ENCODE results near the gene TLR6.

TLR6 gene

DNA sequence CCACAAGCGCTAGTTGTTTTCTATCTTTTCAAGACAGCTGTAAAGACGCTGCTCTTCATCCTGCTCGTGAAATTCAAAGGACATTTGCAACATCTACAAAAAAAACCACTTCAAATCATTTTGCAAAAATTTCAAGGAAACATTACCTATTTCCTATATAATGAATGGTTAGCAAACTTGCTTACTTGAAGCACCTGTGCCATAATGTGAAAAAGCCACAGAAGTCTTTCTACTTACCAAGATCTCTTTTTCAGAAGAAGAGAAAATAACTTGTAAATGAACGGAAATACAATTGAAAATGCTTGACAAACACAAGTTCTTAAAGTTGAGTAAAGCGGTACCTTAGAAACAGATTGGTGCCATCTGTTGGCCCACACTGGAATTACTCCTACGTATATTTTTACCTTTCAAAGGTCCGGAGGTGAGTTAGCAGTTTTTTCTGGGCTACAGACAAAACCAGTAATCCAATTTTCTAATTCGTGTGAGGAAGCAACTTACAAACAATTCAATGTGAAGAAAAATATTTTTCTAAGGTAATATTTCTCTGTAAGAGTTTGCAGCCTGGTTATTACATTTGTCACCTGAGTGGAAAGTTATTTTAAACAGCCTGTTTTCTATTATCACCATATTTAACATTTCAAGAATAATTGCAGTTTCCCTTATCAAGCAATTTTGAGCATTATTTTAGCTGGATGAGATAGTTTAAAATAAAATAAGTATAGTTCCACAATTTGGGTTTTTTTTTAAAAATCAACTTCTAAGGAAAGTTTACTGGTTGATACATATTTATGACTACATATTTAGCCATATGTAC, at the start of gene TLR6:
TSS of gene TLR6 (minus strand) at position 294 of the 814 bp plus-strand sequence. CDS start 27,344 bp downstream, outside the sequence.
- peak; percentile 93 for DNase-seq

DNA sequence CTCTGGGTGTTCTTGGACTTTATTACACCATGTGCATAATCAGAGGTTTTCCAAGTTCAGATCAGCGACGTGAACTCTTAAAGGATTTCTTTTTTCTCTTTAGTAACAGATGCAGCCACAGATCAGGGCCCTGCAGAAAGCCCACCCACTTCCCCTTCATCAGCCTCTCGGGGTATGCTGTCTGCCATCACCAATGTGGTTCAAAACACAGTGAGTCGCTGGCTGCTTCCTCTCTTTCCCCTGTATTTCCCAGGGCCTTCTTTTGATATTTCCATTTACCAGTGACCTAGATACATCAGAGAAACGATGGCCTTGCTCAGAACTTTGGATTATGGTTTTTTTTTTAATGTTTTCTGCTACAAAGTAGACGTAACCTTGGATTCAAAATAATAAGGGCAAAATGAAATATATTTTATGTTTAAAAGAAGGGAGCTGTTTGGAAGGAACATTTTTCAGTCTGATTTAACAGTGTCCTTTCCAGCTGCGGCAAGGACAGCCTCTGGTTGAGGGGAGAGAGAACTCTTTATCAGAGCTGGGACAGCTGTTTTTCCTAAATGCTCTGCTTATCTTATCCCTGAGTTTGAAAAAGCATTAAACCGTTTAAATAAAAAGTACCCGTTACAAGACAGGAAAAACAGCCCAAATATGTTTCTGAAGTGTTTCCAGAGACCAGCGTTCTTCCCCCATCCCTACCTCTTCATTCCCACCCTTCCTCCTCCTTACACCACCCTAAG, 49.2 kb upstream of the TLR6 start:
- DNase-seq = peak; percentile 63

- no peak for DNase-seq
Measured at GRCh38 chr4:38904682-38905081, 48.1 kb upstream of the TLR6 start.

- no peak for DNase-seq
Measured at GRCh38 chr4:38904090-38904666, 47.6 kb upstream of the TLR6 start.

DNA sequence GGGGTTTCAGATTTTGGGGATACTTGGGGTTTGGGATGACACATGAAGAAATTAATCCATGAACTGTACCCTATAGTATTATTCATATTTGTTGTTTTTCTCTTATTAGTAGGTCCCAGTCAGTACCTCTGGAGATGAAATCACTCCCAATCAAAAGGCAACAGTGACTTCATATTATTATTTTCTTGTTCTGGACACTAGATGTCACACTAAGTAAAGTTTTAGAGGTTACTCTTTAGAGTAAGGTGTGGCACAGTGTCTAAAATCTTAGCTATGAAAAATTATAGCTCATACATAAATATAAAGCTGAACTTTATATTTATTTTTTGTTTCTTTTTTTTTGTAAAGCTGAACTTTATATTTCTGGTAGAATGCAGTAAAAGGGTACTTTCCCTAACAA, 46.1 kb upstream of the TLR6 start:
- DNase-seq = peak; percentile 74

- DNase-seq = no peak
Measured at GRCh38 chr4:38902221-38902620, 45.6 kb upstream of the TLR6 start.

- no peak for DNase-seq
Measured at GRCh38 chr4:38898245-38898644, 41.6 kb upstream of the TLR6 start.

- no peak for DNase-seq
Measured at GRCh38 chr4:38896940-38897339, 40.3 kb upstream of the TLR6 start.

DNA sequence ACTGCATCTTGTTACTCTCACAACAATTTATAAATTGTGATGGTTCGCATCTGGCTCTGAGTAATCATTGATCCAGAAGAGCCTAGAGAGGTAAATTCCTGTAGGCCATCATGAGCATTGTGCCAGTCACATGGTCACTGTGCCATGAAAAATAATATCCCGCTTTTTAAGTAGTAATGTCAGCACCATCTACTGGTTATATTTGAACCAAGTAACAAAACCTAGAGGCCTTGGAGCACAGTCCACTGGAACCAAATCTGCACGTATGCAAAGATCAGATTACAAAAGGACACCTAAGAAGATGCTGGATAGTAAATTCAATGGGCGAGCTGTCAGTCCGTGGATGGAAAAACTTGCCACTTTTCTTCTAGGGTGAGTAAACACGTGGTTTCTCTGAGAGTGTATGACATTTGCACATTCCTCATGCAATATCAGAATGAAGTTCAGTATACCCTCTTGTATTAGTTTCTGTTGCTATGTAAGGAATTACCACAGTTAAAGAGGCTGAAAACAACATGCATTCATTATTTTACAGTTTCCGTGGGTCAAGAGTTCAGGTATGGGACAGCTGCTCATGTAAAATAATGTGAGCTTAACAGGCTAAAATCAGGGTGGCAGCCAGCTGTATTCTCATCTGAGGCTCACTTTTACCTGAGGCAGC, 37.8 kb upstream of the TLR6 start:
- DNase-seq = no peak

DNA sequence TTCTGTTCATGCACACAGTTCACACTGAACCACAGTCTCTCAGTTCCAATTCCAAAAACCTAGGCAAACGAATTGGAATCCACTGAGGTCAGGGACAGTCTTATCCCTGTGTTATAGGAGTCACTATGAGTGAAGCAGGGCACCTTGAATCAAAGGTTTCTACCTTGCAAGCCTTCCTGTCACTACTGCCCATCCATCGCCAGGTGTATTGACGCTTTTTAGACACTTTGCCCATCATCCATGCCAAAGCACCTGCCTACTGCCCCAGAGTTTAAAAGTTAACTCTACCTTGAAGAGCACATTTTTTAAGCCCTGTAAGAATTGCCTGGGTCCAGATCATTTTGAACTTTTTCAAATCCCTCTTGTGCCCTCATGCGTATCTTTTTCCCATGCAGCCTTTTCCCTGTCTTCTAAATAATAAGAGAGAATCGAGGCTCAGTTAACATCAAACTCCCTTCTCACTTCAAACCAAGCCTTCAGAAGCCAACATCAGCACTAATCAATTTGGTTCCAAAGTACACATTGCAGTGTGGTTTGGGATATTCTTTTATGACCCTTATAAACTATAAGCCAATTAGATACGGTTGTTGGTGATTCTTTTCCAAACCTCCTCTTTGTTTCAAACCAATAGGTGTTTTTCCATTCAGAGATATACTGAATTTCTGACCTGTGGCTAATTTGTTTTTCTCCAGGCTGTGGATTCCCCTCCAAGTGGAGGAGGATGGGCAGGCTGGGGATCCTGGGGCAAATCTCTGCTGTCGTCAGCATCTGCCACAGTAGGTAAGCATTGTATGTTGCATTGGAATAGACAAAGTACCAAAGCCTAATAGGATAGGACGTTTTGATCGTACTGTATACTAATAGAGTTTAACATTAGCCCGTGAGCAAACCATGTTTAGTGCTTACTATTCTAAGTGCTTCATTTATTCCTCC, 34.7 kb upstream of the TLR6 start:
- no peak for DNase-seq

- peak; percentile 66 for DNase-seq
Measured at GRCh38 chr4:38889143-38889542, 32.5 kb upstream of the TLR6 start.

GRCh38 chr4:38884254-38884653, 27.6 kb upstream of the TLR6 start:
- DNase-seq = no peak

DNA sequence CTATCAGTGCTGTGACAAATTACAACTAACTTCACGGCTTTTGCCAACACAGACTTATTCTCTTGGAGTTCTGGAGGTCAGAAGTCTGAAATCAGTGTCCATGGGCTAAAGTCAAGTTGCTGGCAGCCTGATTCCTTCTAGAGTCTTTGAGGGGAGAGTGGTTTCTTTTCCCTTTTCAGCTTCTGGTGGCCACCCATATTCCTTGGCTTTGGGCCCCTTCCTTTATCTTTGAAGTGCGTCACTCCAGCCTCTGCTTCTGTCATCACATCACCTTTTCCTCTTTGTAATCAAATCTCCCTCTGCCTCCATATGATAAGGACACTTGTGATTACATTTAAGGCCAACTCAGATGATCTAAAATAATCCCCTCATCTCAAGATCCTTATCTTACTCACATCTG, 20.0 kb upstream of the TLR6 start:
- DNase-seq = no peak

- peak; percentile 26 for DNase-seq
Measured at GRCh38 chr4:38873290-38873944, 16.8 kb upstream of the TLR6 start.

DNA sequence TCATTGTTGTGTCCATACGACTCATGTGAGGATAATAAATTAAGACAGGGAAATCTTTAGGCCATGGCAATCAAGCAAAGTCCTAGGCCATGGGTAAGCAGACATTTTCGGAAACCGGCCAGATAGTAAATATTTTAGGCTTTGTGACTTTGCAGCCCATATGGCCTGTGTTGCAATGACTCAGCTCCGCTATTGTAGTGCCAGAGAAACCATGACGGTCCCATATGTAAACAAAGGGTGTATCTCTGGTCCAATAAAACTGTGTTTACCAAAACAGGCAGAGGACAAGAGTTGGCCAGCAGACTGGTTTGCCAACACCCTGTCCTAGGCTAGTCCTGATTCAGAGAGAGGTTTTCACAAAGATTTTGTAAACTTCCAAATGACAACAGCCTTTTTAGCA, 16.0 kb upstream of the TLR6 start:
- DNase-seq = no peak

DNA sequence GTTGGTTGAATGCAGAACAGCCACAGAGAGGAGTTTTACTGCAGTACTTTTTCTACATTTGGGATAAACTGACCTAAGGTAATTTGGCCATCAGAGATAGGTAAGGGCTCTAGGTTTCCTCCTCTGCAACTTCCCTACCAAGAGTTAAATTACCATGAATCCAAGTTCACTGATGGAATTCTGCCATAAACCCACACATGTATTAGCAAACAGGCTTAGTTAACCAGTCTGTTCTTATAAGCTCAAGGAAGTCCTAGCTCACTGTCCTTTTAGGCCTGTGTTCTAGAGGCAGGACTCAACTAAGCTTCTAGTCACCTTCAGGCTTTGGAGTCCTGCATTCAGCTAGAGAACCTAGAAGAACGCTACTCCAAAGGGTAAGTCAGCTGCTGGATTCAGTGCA, 15.0 kb upstream of the TLR6 start:
- DNase-seq = no peak

GRCh38 chr4:38870098-38870808, 13.6 kb upstream of the TLR6 start:
- no peak for DNase-seq

- DNase-seq = no peak
Measured at GRCh38 chr4:38869511-38869910, 12.9 kb upstream of the TLR6 start.

DNA sequence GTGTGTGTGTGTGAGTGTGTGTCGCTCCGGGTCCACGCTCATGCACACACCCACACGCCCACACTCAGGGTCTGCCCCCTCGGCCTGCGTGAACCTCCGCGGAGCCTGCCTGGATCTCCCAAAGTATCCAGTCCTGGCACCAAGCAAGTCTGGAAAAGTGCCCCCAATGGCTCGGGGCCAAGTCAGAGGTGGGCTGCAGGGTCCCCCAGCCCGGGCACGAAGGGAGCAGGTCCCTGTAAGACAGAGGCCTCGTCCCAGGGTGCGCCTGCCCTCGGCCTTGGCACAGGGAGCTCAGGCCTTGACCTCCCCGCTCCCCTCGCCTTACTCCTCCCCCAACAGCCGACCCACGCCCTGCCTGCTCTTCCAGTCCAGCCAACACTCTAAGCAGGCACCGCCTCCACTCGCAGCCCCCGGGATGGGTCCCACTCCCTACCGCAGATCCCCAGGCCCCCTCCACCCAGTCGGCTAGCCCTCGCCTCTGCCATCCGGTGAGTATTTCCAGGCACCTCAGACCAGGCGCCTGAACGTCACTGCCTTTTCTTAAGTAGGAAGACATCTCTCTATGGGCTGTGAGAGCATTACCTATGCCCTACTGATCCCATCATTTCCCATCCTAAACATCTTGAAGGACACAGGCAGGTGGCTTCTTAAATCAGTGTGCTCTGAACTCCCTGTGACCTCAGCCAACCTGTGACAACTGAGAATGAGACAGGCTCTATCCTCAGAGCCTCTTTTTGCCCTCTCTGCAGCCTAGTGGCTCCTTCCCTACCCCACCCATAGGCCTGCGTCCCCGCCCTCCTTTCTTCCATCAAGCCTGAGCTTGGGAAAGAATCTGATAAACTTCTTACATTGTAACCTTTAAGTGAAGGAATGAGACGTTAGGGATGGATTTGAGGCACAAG, 11.7 kb upstream of the TLR6 start:
- DNase-seq = no peak

GRCh38 chr4:38867478-38868058, 11.0 kb upstream of the TLR6 start, which contains the start of gene FAM114A1:
FAM114A1 (plus strand) TSS chr4:38867806; CDS start chr4:38878079, 10,273 bp downstream.
- DNase-seq = peak; percentile 75

Measured in OCI-M1 (cell line).